Measurements from ENCODE around the gene IGFN1.
A peak's percentile ranks its signal among the peaks of the same experiment; 100 is the strongest.

Gene IGFN1

GRCh38 chr1:201164645-201165044 is 26.0 kb upstream of the IGFN1 start:
- peak; percentile 18 for DNase-seq

GRCh38 chr1:201167041-201167991 is 23.3 kb upstream of the IGFN1 start:
- DNase-seq = no peak

GRCh38 chr1:201169203-201169602 is 21.4 kb upstream of the IGFN1 start:
- no peak for DNase-seq

GRCh38 chr1:201169971-201170532 is 20.6 kb upstream of the IGFN1 start:
- DNase-seq = no peak

GRCh38 chr1:201170533-201171062 is 20.0 kb upstream of the IGFN1 start:
- DNase-seq = peak; percentile 90

- DNase-seq = peak; percentile 22
Observed at GRCh38 chr1:201171063-201172036, 19.3 kb upstream of the IGFN1 start.

- no peak for DNase-seq
Observed at GRCh38 chr1:201172326-201172725, 18.3 kb upstream of the IGFN1 start.

GRCh38 chr1:201172999-201173610 is 17.5 kb upstream of the IGFN1 start:
- peak; percentile 31 for DNase-seq

- DNase-seq = no peak
Observed at GRCh38 chr1:201173736-201174135, 16.9 kb upstream of the IGFN1 start.

- DNase-seq = no peak
Observed at GRCh38 chr1:201175820-201176500, 14.7 kb upstream of the IGFN1 start.

- DNase-seq = peak; percentile 33
Observed at GRCh38 chr1:201176940-201177339, 13.7 kb upstream of the IGFN1 start.

- DNase-seq = no peak
Observed at GRCh38 chr1:201178718-201179117, 11.9 kb upstream of the IGFN1 start.

- no peak for DNase-seq
Observed at GRCh38 chr1:201180141-201180540, 10.5 kb upstream of the IGFN1 start.

- DNase-seq = no peak
Observed at GRCh38 chr1:201180901-201181300, 9.7 kb upstream of the IGFN1 start.

GRCh38 chr1:201181323-201181722 is 9.3 kb upstream of the IGFN1 start:
- no peak for DNase-seq

GRCh38 chr1:201181726-201182125 is 8.9 kb upstream of the IGFN1 start:
- no peak for DNase-seq

- no peak for DNase-seq
Observed at GRCh38 chr1:201183209-201183608, 7.4 kb upstream of the IGFN1 start.

GRCh38 chr1:201183753-201184152 is 6.9 kb upstream of the IGFN1 start:
- DNase-seq = peak; percentile 19

- peak; percentile 90 for DNase-seq
Observed at GRCh38 chr1:201184307-201185122, 6.1 kb upstream of the IGFN1 start.

GRCh38 chr1:201185123-201185453 is 5.5 kb upstream of the IGFN1 start:
- no peak for DNase-seq

- DNase-seq = no peak
Observed at GRCh38 chr1:201185527-201186128, 5.0 kb upstream of the IGFN1 start.

Data from fibroblast of upper back skin (primary cell).